Hematopoietic multipotent progenitor cell treated with erythropoietin and hydrocortisone succinate and interleukin-3 and kit ligand, for 8 days (in vitro differentiated cells): Measurements from ENCODE around the gene CNTN5.

Source experiments
- DNase-seq: peaks from one replicate; pipeline ENCODE4 v3.0.0-alpha.2; 2015

The CNTN5 gene

GRCh38 chr11:100367892-100368291 lies 1347.1 kb downstream of the CNTN5 start:
- no peak for DNase-seq

- no peak for DNase-seq
These were observed 1362.7 kb downstream of the CNTN5 start for GRCh38 chr11:100383357-100383865.

GRCh38 chr11:100396266-100396665 lies 1375.5 kb downstream of the CNTN5 start:
- DNase-seq = no peak

GRCh38 chr11:100397401-100397800 lies 1376.7 kb downstream of the CNTN5 start:
- no peak for DNase-seq

- no peak for DNase-seq
These were observed 1383.1 kb downstream of the CNTN5 start for GRCh38 chr11:100403816-100404215.

GRCh38 chr11:100404907-100405306 lies 1384.2 kb downstream of the CNTN5 start:
- DNase-seq = no peak
